ENCODE results near the gene DCAF8L2.
"Not testable (repeated sequence)": the region's sequence is repeated elsewhere in the genome, so short reads cannot be mapped to it uniquely, and the experiment has no call there.

The DCAF8L2 gene

DNA sequence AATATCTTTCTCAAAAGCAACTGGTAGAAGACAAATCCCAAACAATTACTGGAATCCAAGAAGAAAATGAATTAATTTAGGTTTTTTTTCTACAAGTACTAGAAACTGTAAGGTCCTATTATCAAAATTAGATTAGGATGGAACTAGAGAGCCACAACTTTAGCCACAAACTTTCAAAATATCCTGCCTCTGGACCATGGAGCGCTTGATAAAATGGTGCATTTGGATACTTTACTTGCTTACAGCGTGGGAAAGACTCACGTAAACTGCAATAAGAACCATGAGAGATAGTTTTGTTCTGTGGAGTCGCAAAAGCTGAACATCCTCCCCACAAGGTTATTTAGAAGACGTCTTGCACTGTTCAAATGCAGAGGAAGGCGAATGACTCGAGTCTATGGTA lies at the start of gene DCAF8L2:
Gene DCAF8L2, plus strand, starts transcription at position 301 of the 400 bp plus-strand sequence. CDS start 156,552 bp downstream, outside the sequence.
- no peak for DNase-seq (ENCODE audit: low read depth in 2 of 2)

DNA sequence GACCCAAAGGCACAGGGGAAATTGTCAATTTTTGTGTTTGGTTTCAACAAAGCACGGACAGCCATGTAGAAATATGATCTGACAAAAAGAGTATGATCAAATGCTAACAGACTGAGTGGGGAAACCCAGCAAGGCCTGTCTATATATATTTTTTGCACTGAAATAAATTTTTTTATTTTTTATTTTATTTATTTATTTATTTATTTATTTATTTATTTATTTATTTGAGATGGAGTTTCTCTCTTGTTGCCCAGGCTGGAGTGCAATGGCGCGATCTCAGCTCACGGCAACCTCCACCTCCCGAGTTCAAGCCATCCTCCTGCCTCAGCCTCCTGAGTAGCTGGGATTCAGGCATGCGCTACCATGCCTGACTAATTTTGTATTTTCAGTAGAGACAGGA lies 49.0 kb upstream of the DCAF8L2 start:
- DNase-seq (ENCODE audit: low read depth in 2 of 2), result not testable (repeated sequence)

DNA sequence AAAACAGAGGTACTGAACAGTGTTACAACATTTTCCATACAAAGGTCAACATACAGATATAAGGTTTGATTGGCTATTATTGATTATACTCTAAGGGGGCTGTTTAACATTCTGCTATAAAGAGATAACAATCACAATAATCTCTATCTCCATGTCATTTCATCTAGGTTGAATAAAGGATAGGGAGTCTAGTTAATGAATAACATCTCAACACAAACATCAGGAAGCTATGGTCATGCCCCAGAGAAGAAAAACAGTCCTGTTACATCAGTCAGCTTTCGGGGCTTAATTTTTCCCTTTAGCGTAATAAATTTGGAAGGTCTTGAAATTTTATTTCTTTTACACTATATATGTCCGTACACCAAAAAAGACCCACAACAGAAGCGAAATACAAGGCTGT lies 41.5 kb upstream of the DCAF8L2 start:
- DNase-seq (ENCODE audit: low read depth in 2 of 2), result no peak

DNA sequence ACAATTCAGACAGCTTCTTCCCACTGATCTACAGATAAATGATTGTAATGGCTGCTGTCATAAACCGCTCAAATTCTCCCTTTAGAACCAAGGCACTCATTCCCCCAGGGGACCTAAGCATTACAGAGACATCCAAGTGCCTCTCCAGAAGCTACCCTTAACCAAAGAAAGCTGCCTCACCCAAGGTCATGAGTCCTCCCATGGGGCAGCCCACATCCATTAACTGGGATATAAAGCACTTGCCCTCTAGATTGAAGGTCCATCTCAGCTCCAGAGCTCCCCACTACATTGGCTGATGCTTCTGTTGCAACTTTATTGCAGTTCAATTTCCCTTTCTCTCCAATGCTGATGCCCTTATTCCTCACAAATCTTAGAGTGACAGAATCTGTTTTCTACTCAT lies 40.5 kb upstream of the DCAF8L2 start:
- DNase-seq (ENCODE audit: low read depth in 2 of 2), result no peak

DNA sequence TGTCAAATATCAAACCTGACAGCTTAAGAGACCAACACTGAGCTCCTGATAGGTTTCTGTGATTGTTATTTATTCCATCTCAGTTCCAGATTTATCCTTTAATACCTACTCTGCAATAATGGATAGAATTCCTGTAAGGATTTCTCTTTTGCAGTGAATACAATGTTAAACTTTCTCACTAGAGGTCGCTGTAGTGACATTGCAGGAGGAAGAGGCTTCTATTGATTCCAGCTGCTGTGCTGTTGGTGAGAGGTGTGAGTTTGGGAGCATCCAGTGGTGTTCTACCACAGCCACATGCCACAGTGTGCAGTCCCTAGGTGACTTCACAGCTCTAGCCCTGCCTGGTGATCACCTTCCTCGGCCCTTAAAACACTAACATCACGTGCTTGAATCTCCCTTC lies 34.6 kb upstream of the DCAF8L2 start:
- DNase-seq (ENCODE audit: low read depth in 2 of 2), result no peak

DNA sequence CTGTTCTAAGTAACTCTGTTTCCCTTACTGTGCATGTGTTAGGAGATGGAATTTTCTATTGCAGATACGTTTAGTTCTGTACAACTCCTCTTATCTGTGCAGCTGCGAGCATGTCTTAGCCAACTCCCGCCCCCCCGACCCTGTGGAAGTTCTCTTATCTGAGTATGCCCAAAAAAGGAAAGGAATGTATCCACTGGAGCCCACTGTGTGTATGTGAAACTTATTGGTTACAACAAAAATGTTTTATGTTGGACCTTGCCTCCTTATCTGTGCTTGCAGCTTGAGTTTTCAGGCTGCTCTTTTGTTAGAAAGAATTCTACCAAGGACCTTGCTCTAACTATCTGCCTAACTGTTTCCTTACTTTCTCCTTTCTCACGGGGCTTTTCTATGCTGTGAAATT lies 24.2 kb upstream of the DCAF8L2 start:
- DNase-seq (ENCODE audit: low read depth in 2 of 2), result no peak

DNA sequence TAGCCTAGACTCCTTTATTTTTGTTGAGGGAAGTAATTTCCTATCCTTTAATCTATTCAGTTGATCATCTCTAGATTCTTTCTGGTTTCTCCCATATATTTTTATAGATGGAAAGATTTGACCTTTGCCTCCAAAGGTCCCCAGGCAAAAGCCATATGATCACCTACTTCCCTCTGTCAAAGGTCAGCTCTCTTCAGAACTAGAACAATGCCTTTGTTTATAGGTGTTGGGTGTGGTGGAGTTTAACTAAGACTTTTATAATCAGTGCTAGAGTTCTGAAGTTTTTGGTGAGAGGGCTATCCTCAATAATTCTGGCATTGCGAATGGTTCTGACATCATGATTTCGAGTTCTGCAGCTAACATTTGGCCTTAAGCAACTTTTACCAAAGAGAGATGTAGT lies 19.0 kb upstream of the DCAF8L2 start:
- DNase-seq (ENCODE audit: low read depth in 2 of 2), result no peak

DNA sequence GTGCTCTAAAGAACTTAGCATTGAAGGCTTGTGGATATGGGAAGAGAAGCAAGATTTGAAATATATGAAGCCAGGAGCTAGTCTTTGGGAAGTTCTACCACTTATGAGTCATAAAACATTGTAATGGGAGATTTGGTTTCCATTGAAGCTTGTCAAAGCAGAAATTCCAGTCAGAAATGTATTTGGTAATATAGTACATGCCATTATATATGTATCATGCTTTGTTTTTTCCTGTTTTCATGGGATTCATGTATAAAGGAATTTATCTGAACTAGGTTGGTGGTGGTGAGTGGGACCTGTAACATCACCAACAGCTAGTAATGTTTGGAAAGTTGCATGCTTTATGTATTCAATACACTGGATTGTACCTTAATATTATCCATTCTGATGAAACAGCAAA lies 14.6 kb upstream of the DCAF8L2 start:
- no peak for DNase-seq (ENCODE audit: low read depth in 2 of 2)

DNA sequence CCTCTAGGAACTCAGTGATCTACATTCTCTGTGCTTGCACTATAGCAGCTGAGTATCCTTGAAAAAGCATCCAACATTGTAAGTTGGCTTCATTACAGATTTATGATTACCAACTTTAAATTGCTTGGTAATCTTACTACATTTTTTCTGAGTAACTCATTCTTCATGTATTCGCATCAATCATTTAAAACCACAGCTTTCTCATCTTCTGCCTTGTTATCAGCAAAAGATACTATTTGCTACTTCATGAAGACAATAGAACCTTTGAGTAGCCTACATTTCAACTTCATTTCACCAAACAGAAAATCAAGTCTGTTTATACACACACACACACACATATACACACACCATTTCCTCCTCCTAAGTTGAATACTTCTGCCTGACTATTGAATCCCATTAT lies 6.2 kb upstream of the DCAF8L2 start:
- no peak for DNase-seq (ENCODE audit: low read depth in 2 of 2)

DNA sequence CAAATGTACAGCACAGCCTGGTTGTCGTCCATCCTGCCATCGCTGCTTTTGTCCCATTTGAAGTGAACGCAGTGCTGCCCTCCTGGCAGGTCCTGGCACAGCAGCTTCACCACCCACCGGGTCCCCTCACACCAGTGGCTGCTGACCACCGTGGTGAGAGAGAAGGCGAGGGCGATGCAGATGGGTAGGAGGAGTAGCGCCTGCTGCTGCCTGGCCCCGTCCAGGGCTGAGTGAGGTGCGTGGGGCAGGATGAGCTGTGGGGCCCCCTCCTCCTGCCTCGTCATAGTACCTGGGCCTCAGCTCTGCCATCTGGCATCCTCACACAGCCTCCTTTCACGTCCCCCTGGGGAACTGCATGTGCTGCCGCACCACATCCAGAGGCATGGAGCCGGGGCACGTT lies 1.8 kb downstream of the DCAF8L2 start:
- no peak for DNase-seq (ENCODE audit: low read depth in 2 of 2)

DNA sequence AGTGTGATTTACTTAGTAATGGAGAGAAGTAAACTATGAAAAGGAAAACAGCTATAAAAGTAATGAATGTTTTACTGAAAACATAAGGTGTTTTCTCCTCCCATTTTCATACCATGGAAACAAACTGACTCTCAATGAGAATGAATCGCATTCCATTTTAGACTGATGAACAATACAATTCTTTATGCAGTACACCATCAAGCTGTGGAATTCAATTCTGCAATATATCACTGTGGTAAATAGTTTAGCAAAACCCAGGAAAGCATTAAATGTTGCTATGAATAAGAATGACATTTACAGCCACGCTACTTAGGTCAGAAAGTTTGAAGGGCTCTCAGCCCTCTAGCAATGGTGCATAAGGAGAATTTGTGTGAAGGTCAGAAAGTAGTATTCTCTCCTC lies 7.4 kb downstream of the DCAF8L2 start:
- DNase-seq (ENCODE audit: low read depth in 2 of 2), result no peak

DNA sequence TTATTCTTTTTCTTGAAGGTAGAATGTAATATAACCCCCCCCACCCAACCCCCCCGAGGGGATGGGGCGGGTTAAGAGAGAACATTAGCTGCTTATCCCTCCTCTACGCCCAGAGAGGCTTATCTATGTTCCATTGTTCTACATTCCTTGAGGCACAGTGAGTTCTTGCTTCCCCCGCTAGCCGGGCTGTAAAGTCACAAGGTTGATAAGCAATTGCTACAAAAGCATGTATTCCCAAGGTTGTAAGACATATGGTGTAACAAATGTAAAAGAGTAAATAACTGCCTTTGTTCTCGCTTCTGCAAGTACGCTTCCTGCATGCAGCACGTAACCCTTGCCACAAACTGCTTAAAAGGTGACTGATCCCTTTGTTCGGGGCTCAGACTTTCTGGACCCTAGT lies 8.2 kb downstream of the DCAF8L2 start:
- no peak for DNase-seq (ENCODE audit: low read depth in 2 of 2)

DNA sequence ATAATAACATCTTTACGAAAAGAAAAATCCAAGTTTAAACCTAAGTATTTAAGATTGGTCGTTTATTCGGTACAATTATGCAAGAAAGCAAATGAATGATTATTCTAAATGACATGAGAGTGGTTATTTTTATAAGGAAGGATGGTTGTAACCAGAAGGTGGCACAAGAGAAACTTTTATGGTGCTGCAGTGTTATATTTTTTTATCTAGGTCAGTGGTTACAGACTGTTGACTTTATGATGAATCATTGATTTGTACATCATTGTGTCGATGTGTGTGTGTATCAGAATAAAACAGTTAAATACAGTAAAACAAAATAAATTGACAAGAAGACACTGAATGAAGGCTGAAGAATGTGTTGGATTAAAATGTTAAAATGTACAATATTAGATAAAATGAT lies 9.8 kb downstream of the DCAF8L2 start:
- no peak for DNase-seq (ENCODE audit: low read depth in 2 of 2)

DNA sequence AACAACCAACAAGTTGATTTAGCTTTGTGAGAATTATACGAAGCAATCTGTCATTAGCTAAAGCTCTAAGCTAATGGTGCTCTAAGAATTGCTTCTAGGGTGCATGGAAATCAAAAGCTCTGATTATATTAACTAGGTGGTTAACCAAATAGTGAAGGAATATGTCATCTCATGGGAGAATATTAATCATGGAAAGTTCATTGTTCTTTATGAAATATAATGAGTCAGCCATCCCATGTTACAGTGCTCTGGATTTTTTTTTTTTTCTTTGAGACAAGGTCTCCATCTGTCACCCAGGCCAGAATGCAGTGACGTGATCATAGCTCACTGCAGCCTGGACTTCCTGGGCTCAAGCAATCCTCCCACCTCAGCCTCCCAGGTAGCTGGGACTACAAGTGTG lies 10.5 kb downstream of the DCAF8L2 start:
- no peak for DNase-seq (ENCODE audit: low read depth in 2 of 2)

DNA sequence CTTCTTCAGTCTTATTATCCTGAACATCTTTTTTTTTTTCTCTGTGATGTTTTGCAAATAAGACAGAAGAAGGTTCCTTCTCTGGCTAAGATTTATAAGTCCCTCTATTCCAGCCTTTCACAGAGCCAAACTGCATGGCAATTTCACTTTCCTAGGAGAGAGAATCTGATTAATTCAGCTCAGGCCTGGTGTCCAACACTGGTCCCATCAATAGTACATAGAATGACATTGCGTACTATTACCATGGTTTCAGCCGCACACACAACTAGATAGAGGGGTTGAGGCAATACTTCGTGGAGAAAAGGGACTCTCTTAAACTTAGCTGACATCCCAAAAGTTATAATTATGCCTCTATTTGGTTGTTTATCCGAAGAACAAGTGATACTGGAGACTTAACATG lies 18.5 kb downstream of the DCAF8L2 start:
- no peak for DNase-seq (ENCODE audit: low read depth in 2 of 2)

DNA sequence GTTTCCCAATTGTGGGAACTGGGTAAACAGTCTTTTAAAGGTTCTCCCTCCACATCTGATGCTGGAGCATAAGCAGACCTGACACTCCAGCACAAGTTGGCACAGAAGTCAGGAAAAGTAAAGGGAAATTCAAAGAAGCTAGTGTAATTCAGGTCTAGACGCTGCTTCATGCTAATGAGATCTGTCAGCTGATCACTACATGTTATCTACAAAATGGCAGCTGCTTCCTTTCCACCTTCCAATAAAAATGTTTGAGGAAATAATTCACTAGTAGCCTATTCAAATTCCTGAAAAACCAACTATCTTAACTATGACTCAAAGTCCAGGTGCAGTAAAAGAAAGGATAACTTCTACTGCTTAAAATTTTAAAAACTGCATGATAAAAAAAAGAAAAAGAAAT lies 29.3 kb downstream of the DCAF8L2 start:
- DNase-seq (ENCODE audit: low read depth in 2 of 2), result no peak

DNA sequence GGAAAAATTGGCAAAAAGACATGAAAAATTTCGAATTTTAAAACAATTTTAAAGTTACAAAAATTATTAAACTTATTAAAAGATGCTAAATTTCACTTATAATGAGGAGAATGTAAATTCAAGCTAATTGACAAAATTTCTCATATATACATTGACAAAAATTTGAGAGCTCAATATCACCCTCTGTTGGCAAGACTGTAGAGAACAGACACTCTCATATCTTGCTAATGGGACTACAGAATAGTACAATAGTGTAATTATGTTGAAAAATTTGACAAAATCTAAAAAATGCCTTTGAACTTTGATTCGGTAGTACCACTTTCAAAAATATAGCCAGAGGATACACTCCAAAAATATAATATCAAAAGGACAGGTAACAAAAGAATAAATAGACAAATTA lies 29.8 kb downstream of the DCAF8L2 start:
- no peak for DNase-seq (ENCODE audit: low read depth in 2 of 2)

DNA sequence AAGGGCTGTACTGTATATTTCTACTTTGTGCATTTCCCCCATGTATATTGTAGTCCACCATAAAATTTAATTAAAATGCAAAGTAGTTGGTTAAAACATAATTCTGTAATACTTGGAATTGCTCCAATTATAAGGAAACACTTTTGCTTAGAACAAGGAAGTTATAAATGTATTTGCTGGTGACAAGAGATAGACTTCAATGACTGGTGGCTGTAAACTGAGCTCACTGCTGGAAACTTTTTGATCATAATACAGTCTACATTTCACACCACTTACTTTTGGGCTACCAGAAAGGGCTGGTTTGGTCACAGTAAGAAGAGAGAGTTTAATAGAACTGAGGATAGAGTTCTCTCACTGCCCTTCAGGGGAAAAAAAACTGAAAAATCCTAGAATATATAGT lies 32.7 kb downstream of the DCAF8L2 start:
- no peak for DNase-seq (ENCODE audit: low read depth in 2 of 2)

DNA sequence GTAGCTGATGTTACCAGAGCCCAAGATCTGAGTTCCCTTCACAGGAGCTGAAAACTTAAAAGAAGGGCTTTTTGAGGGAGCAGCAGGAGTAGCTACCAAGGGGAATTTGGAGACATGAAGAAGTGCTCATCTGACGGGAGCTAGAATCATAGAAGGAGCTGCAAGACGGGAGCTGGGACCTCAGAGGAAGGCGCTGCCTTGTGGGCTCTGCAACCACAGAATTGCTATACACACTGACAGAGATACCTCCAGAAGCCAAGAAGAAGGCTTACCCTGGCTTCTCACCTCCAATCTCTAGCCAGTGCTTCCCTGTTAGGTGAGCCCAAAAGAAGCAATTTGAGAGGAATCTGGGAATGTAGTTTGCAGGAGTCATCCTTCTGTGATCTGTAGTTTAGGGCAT lies 35.9 kb downstream of the DCAF8L2 start:
- DNase-seq (ENCODE audit: low read depth in 2 of 2), result no peak

DNA sequence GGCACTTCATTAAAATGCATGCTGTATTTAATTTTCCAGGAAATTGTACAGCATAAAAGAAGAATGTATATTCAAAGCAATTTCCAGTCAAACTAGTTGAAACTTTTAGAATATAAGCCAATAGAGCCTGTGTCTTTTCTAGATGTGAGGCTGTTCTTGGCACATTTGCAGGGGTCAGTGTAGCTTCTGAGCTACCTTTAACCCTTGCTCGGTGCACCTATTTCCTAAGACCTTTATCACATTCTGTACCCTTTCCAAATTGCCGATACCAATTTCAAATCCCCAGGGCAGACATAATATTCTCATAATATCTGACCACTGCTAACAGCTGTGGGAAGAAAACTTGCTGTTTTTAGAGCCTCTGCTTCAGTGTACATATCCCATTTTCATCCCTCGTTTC lies 43.2 kb downstream of the DCAF8L2 start:
- DNase-seq (ENCODE audit: low read depth in 2 of 2), result no peak

DNA sequence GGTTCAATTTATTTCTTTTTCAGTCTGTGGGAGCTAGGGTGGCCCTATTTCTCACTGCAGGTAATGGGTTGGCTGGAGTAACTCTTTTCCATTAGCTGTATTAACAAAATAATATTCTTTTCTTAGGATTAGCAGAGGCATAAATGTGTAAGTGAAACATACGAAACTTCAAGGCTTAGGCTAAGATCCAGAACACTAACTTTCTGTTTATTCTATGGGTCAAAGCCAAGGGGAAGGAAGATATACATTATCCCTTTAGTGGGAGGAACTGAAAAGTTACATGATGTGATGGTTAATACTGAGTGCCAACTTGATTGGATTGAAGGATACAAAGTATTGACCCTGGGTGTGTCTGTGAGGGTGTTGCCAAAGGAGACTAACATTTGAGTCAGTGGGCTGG lies 66.4 kb downstream of the DCAF8L2 start:
- DNase-seq (ENCODE audit: low read depth in 2 of 2), result no peak

DNA sequence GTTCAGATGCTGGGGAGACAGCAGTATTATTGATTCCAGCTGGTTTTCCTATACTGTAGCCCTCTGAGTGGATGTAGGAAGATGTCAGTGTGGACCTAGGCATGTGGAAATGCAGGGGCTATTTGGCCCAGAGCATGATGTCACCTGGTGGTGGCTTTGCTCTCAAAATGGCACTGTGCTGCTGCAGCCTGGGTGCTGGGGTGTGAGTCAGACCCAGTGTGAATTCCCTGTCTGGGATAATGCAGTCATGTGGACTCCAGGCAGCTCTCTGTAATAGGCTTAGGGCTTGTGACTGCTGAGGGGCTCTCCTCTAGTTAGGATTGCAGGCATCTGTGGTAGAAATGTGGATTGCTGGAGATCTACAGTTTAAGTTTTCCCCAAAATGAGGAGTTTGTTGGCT lies 70.7 kb downstream of the DCAF8L2 start:
- DNase-seq (ENCODE audit: low read depth in 2 of 2), result no peak

DNA sequence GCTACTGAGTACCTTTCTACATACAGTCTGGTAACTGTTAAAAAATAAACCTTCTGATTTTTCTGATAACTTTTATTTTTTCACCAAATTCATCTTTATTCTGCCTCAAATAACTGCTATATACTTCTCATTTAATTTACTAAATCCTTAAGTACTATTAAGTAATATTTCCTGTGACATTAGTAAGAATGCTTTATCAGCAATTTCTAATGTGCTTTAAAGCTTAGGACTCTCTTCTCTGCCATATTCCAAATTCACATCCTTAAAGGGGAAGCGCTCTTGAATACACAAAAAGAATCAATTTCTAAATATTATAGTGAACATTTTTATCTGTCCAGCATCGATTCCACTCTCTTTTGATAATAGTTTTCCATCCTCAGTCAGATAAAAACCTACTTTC lies 81.1 kb downstream of the DCAF8L2 start:
- no peak for DNase-seq (ENCODE audit: low read depth in 2 of 2)

DNA sequence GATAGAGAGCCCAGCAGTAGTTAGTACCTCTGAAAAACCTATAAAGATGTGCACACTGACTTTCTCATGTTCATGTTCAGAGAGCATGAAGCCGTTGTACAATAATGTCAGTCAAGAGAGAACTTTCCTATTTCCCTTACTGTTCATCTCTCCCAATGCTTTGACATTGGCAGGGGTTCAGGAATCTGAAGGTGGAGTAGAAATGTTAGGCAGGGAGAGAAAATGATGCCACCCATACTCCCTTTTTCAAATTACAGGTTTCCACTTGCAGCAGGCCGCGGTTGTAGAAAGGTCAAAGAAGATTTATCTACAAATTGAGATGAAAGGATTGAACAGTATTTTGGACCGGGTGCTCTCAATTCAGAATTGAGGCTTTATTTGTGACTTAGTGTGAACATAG lies 84.3 kb downstream of the DCAF8L2 start:
- DNase-seq (ENCODE audit: low read depth in 2 of 2), result no peak

DNA sequence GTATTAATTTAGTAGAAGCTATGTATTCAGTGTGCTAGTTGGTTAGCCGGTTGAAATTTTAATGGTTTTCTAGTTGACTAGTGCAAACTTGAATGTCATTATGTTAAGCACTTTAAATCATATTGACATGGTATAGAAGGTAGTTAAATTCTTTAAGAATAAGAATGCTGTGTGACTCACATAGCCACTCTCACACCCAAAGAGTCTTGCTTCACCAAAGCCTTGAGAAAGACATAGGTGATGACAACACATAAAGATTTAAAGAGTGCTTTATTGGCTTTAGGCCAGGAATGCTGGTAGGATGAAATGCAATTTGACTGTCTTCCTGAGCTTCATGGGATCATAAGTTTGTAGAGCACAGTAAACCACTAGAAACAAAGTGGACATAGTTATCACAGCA lies 85.3 kb downstream of the DCAF8L2 start:
- no peak for DNase-seq (ENCODE audit: low read depth in 2 of 2)

Measured in stimulated activated CD4-positive, alpha-beta T cell treated with anti-CD3 and anti-CD28 coated beads, Interleukin-1b, Interleukin-23, amount 100 ng/mL, for 1 hour (primary cell).